ENCODE data around the gene LPP.

Gene LPP

DNA sequence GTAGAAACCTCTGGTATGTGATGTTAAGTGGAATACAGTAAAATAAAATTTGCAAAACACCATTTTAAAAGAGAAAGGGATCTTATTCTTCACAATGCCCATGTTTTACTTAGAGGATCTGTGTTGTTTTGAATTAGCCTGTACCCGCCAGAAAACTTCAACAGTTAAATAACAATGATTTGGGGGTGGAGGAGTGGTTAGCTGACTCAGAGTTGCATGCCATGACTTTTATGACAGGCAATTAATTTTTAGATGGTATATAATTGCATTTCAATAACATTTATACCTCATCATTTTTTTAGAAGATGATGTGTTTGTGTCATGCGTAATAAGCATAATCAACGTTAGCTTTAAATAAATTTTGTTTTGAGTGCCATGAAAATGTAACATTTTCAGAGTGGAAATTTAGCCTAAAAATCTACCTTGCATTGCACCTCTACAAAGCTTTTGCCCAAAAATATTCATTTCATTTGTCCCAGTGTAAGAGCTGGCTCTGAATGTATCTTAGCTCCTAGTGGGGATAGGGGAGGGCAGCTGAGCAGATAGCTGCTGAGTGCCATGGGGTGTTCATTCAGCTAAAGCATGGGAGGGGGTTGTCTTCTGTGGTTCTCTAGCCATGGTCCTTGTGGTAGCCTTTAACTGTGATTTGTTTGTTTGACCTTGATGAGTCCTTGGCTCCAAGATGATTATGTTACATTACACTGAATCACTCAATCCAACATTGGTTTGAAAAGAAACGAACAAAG lies 379.8 kb downstream of the LPP start:
- no peak for DNase-seq

DNA sequence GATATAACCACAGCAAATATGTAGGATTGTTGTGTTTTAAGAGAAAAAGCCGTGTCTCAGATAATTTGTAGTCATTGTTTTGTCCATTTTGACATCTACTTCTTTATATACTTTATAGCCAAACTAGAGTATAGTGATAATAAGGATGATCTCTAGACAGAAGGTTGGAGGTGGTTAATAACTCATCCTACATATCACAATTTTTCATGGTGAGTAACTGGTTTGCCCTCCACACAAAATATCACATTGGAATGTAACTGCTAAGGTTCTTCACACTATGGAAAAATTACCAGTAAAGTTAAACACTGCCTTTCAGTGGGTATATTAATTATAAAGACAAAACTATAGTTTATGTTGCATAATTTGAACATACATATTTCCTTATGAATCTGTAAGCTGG lies 380.7 kb downstream of the LPP start:
- DNase-seq, result no peak

DNA sequence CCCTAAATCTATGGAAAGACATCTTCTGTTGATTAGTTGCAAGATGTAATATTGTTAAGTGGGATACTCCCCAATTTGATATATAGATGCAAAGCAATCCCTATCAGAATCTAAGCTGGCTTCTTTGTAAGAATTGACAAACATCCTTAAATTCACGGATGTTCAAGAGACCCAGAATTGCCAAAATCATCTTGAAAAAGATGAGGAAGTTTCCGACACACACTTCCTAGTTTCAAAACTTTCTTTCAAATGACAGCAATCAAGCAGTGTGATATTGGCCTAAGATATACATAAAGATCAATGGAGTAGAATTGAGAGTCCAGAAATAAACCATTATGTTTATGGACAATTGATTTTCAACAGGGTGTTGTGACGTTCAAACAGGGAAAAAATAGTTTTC lies 383.6 kb downstream of the LPP start:
- no peak for DNase-seq

DNA sequence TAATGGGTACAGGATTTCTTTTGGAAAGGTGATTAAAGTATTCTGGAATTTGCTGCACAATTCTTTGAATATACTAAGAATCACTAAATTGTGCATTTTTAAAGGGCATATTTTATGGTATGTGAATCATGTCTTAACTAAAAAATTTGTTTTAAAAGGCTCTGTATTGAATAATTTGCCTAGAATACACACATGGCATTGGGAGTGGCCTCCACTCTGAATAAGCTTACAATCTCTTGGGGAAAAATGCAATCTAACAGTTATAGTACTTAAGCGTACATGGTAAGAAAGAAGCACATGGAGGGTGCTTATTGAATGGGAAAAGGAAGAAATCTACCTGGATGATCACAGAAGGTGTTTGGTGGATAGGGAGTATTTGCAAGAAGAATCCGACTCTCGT lies 385.1 kb downstream of the LPP start:
- DNase-seq, result no peak

DNA sequence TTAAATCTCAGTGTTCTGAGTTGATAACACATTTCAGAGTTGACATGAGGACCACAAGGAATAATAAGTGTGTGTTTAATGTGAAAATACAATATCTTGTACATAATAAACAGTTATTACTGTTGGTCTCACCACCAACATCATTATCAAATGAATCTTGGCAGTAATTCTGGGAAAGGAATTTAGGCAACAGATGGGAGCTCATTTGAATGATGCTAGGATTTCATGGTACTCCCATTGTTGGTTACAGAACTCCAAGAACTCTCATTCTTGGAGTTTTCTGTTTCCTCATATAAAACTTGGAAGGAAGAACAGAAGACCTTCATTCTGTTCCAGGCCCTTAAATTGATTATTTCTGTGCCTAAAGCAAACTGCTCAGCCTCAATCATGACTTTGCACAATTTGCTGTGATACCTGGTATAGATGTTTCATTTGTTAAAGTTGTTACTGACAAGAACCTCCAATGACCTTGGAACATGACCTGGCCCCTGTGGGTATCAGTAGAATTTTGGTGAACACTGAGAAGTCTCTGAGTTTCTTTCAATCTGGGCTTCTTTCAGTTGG lies 385.8 kb downstream of the LPP start:
- no peak for DNase-seq

DNA sequence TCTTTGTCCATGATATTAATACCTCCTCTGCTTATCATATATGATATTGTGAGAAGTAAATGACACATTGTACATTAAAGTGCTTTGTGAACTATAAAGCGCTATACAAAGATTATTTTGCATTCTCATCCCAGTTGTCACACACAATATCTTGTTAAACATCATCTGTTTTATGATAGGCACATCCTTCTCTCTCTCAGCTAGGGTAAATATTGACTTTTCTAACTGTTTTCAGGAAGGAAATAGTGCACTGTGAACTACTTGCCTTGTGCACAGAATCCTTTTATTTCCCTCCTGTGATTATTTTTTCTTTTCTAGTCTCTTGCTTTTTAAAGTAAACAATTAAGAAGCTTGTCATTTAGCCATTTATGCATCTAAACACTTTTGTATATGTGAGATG lies 388.2 kb downstream of the LPP start:
- no peak for DNase-seq

DNA sequence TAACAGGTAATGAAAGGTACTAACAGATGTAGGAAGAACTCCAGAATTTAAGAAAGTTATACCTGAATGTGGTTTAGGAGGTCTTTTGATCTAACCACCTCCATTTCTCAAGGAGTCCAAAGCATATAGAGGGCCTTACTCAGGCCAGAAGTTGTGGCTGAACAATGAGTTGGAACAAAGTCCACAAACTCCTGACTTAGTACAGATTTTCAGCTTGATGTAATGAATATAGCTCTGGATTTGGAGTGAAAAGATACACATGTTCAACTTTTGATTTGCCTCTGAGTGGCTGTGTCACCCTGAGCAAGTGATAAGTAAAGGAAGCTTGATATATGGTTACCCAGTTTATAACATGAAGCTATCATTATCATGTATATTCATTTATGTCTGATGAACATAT lies 390.1 kb downstream of the LPP start:
- no peak for DNase-seq

DNA sequence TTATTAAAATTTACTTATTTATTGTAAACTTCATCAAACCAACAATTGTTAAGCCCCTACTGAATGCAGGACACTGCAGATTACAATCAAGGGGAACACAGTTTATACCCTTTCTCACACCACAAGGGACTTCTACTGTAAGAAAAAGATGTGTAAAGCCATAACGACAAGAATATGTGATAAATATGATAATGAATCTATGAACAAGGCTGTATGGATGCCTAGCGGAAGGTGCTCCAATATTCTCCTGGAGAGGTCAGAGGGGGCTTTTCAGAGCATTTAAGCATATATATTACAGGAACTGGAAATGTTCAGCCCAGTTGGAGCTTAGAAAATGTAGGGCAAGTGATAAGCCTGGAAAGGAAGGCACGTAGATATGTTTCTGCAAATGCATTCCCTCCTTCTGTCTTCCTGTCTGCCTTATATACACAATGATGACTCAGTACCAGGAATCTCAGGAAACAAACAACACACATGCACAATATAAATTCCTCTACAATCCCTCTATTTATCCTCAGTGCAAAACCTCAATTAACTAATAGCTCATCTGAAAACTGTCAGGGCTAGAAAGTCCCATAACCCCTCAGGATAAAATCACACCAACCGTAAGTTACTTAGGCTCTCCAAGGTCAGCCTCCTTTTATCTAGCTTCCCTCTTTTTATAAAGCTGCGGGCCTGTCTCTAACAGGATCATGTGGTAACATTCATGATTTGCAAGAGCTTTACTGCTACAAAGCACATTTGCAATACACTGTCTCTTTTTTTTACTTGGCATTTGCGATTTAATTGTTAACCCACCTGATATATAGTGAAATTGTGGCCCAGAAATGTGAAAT lies 393.1 kb downstream of the LPP start:
- DNase-seq, result no peak

DNA sequence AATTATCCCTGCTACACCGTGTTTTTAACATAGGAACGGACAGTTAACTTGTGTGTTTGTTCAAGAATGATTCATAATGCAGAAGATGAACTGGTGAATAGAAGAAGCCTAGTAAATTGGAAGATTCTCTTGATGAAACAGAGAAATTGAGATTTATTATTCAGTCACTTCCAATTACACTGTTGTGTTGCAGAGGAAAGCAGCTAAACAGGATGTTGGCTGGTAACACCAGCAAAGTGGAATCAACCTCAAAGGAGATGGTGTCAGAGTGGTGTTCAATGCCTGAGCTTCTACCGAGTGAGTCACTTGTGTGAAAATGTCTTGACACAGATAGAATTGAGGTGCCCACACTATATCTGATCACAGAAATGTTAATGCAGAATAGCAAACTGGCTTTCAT lies 399.6 kb downstream of the LPP start:
- no peak for DNase-seq

DNA sequence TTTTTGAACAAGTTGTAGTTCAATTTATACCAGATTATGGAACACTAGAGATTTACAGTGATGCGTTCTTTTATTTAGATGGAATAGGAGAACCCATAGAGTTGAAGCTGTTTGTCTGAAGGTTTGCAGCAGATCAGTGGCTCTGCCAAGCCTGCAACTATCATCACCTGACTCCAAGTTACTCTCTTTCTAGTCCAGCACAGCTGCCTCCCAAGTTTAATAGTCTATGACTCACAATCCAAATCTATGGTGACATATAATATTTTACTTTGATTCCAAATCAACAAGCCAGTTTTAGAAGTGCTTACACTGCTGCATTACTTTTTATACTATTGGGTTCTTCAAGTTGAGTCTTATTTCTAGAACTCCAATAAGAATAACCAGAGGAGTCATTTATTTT lies 400.4 kb downstream of the LPP start:
- DNase-seq, result no peak

DNA sequence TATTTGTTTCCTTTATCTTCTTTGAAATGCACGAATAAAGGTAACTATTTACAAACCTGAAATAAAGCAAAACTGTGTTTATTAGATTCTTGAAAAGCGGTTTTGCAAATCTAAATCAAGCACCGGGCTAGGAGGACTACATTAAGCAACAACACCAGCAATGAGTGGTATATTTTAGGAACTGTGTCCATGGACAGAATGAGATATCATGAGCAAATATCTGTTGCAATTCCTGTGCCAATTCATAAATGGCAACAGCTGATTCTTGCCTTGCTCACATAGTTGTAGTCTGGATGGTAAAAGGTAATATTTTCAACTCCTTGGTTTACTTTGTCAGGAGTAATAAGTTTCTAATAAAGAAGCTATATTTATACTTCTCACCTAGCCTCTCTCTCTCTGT lies 403.3 kb downstream of the LPP start:
- DNase-seq, result no peak

DNA sequence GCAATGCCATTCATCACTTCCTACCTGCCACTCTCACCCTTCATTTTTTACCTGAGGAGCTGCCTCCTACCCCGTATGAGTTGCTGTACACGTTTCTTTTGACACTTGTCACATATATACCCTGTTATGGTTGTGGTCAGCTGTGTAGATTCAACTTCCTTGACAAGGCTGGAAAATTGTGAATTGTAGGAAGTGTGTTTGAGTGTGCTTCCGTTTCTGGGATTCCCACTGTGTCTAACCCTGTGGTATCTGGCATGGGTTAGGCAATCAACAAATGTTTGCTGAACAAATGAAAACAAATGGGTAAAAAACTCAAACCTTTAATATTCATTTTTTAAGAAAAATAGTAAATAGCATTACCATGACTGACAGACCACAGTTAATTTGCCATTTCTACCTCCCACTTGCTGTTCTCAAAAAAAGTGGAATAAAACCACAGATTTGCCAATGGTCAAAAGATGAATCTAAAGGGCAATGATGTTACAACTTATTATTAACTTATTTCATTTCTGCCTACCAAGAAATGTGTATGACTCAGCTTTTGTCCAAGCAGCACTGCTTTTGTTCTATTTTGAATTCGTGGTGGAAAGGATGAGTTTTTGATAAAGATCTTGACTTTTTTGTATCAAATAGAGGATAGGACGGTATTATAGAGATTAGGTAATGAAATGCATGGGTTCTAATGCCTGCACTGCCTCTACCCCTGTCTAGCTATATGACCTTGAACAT lies 404.6 kb downstream of the LPP start:
- DNase-seq, result no peak

DNA sequence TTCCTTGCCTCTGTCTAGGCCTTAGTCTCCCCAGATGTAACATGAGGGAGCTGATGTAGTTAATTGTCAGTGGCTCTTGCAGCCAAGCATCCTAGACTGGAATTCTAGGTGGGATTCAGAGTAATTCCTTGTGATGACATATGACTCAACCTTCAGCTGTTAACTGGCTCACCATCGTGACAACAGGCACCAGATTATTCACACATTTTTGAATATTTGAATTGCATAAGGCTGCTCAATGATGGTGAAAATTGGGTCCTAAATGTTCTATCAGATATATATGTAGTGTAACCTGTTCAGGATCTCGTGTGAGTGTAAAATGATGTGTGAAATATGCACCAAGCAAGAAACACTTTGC lies 405.1 kb downstream of the LPP start:
- no peak for DNase-seq

DNA sequence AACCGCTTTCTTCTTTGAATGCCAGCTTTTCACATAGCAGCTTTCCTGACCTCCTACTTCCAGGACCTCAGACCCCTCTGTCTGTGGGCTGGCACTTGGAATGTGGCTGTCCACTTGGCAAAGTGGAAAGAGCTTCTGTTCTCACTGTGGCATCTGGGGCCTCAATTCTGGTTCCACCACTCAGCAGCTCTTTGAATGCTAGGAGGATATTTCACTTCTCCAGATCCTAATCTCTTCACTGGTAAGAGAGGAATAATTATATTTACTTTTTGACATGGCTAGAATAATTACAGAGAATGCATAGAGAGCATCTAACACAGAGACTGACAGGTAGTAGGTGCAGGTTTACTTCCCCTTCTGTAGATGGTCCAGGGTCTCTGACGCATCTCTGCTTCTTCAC lies 405.9 kb downstream of the LPP start:
- DNase-seq, result no peak

DNA sequence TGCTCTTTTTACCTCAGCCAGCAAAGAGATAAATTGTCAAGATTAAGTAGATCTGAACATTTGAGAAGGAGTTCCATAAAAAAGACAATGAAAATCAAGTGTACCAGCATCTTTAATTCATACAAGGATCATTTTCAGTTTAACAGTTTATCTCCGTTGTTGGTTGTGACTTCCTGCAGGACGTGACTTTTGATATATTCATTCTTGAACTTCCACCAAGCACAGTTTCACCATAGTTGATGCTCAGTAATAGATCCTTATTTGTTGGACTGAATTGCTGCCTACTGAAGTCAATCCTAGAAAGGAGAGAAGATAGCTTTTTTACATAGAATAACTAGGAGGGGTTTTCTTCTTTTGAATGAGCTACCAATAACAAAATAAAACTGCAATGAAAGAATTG lies 408.2 kb downstream of the LPP start:
- DNase-seq, result no peak

DNA sequence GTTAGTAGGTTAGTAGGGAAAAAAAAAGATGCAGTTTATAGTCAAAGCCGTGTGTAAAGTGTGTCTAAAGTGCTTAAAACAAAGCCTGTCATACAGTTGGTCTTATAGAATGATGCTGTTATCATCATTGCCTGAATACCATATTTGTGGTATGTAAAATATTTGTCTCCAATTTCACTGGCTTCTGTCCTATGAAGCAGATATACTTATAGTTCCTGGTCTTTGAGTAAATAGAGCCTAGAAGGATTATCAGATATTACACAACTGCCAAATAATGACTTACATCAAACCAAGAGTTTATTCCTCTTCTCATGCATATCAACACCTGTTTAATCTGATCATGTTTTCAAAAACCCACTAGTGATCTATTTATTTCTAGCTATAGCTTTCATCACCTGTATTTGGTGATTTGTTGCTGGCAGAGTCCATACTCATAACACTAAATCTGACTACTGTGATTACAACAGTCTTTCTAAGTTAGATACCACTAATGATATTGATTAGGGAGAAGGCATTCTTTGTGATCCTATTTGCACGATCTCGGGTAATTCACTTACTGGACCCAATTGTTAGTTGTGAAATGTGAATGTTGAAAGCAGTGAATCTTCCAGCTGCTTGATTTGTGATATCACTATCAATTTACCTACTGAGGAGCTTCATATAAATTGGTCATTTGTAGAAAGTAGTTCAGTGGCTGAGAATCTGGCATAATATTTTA lies 413.7 kb downstream of the LPP start:
- no peak for DNase-seq

DNA sequence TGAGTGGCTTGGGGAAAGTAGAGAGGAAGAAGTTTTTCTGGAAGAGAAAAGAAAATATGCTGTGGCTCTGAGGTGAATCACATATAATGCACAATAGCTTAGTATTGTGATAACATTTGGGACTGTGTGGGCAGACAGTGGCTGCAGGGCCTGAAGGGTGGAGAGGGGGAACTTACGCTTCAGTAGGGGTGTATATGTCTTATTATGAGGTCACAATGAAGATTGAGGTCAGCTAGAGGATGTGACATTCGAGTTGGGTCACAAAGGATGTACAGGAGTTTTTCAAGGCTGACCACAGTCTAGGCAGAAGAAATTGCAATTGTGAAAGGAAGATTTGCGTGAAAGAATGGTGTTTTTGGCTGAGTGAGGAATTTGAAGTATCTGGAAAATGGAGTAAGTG lies 414.8 kb downstream of the LPP start:
- no peak for DNase-seq

DNA sequence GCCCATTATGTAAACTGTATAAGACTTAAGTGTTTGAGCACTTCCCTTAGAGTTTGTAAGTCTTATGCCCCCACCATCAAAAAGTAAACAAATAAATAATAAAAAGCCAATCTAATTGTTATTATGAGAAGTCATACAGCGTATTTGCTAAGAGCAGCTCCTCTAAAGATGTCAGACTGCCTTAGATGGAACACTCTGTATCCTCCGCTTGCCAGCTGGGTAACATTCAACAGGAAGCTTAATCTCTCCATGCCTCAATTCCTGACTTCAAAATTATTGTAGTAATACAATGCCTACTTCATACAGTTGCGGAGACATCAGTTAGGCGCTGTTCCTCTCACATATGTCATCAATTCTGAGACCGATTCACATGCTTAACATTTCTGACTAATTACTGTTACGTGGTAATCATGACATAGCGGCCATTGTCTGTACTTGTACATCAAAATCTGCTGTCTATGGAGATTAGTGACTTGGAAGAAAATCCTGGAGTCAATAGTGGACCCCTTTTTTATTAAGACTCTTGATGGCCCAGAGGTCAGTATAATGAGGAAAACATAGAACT lies 417.7 kb downstream of the LPP start:
- DNase-seq, result no peak

DNA sequence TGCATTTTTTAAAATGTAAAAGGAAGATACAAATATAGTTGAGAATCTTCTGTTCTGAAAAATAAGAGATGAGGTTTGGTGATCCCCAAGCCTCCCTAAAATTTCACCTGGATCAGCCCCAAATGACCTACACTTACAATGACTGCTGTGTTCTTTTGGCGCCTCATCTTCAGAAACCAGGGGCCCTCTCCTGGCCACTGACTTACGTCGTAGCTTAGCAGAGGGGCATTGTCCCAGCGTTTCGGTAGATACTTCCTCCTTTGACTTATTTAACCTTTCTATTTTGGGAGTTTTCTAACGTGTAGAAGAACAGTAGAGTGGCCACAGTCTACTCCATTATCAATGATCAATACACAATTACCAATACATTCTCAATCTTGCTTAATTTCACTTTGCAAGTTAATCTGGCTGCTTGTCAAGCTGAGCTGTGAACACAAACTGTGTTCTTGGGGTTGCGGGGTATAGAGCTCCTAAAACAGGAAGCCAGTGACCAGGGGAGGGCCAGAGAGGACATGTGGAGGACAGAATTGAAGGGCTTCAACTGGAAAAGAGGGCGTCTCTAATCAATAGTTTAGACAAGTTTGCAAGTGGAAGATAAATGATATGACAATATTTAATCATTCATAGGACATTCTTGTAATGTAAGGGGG lies 419.5 kb downstream of the LPP start:
- no peak for DNase-seq

DNA sequence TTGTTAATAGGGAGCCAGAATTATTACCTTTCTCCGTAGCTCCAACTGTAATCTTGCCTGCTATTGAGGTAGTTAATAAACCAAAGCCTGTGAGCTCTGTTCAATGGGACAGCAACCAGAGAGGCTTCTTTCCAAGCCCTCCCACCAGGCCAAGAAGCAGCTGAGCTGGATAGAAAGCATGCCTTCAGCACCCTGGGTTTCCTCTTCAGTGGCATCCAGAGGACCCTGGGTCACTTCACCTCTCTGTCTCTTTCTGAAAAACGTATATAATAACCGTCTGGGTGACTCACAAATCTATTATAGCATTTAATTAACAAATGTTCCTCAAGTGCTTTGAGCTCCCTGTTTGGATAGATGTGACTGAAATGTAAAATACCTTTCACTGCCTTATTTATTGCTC lies 420.0 kb downstream of the LPP start:
- no peak for DNase-seq

DNA sequence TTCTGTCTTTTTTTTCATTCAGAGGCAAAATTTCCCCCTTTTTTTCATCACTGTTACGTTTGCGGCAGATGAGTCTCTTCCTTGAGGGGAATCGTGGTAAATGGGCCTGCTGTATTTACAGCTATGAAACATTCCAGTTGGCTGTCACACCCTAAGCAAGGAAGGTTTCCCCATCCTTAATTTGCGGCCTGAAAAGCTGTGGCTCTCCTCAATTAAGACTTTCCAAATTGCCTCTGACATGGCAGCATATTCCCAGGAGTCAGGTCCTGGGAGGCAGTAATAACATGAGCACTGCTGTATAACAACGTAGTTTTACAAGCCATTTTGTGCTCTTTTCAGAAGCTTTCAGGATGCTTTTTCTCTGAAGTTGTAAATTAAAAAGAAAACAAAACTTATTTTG lies 420.9 kb downstream of the LPP start:
- DNase-seq, result no peak

DNA sequence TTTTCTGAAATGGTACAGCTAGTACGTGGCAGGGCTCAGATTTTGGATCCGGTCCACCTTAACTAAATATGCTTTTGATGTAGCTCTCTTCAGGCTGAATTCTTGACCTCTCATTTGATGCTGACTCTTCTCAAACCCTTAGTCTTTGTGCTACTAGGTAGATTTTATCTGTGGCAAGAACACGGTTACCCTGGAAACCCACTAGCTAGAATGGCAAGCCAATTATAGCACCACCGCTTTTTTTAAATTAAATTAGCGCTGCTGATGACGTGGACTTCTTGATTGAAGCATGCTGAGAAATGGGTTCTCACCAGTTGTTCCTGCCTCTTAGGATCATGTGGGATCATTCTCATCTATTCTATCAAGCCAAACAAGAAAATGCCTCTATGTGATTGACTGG lies 421.5 kb downstream of the LPP start:
- no peak for DNase-seq

Data from NCI-H1092 (cell line).